Activated CD4-positive, alpha-beta T cell treated with anti-CD3 and anti-CD28 coated beads, Interleukin-2, amount 50 U/mL, for 48 hours (primary cell): ENCODE data around the gene MLIP.
"Not testable (repeated sequence)": the region's sequence is repeated elsewhere in the genome, so short reads cannot be mapped to it uniquely, and the experiment has no call there.

Source experiments
- DNase-seq, 2 experiments: peaks; one replicate each; pipeline ENCODE4 v3.0.0-alpha.2; 2020

MLIP gene

GRCh38 chr6:54234539-54234938, 123.3 kb downstream of the MLIP start:
- DNase-seq, result no peak

- no peak for DNase-seq
Measured at GRCh38 chr6:54236984-54237383, 125.7 kb downstream of the MLIP start.

- no peak for DNase-seq
Measured at GRCh38 chr6:54238396-54238795, 127.2 kb downstream of the MLIP start.

- DNase-seq, result no peak
Measured at GRCh38 chr6:54243699-54244098, 132.5 kb downstream of the MLIP start.

DNA sequence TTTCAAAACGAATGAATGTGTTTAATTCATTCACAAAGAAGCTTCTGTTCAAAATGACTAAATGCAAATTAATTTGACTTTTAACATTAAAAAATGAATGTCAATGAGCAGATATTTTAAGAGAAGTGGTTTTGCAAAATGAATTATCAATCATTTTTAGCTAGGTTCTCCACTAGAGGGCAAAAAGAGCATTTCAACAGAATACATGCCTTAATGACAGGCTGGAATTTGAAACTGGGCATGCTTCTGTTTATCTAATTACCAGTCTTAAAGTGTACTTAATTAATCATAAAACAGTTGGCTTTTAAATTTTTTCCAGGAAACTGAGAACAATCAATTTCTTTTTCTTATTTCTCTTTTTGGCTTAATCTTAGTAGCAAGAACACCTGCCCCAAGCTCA, 133.2 kb downstream of the MLIP start:
- no peak for DNase-seq

- DNase-seq, result no peak
Measured at GRCh38 chr6:54245265-54245664, 134.0 kb downstream of the MLIP start.

- no peak for DNase-seq
Measured at GRCh38 chr6:54248319-54248718, 137.1 kb downstream of the MLIP start.

GRCh38 chr6:54248994-54249393, 137.8 kb downstream of the MLIP start:
- DNase-seq, result no peak

DNA sequence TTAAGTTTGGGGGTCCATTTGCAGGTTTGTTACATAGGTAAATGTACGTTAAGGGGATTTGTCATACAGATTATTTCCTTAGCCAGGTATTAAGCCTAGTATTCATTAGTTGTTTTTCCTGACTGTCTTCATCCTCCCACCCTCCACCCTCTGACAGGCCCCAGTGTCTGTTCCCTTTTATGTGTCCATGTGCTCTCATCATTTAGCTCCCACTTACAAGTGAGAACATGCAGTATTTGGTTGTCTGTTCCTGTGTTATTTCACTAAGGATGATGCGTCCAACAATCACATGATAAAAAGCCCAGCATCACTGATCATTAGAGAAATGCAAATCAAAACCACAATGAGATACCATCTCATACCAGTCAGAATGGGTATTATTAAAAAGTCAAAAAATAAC, 138.6 kb downstream of the MLIP start:
- not testable (repeated sequence) for DNase-seq

DNA sequence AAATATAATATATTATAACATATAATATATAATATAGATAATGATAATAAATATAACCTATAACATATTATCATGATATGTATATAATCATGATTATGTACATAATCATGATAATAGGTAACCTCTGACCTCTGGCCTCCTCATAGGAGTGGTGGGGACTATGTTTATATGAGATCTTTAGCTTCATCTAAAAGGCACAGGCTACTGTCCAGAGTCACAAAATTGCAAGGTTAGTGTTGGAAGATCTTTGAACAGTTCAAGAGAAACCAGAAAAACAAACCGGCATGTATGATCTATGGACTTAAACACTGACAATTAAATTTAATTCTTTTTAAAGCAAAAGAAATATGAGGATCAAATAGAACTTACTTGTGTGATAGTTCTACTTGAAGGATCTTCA, 141.3 kb downstream of the MLIP start:
- no peak for DNase-seq

GRCh38 chr6:54252916-54253315, 141.7 kb downstream of the MLIP start:
- DNase-seq, result no peak

- DNase-seq, result no peak
Measured at GRCh38 chr6:54254886-54255285, 143.6 kb downstream of the MLIP start.

DNA sequence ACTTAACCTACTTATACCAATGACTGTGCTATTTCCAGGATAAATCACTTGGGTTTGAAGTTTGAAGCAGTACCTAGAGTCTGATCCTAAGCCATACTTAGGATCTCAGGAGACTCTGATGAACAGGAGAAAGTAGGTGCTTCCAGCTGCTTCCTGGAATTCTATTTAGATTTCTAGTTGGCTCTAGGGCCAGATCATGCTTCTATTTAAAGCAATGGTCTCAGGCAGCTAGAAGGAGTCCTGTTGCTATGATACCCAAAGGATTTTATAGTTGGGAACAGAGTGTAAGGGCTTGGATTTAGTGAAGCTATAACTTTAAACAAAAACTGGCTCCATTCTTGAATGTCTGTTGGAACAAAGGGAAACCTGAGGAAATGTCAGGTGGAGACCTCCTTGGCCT, 144.6 kb downstream of the MLIP start:
- no peak for DNase-seq

DNA sequence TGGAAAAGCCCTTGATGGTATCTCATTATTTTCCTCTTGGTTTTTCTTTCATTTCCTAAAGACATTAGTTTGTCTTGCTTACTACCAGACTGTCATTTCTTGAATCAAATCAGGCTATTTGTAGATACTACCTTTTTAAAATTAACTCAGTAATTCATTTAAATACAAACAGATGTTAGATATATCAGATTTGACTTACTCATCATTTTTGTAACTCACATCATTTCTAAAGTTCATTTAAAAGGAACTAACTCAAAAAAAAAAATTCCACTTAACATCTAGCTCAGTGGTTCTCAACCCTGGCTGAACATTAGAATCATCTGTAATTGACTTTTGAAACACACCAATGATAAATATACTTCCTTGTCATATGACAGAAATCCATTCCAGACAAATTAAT, 148.8 kb downstream of the MLIP start:
- DNase-seq, result no peak

DNA sequence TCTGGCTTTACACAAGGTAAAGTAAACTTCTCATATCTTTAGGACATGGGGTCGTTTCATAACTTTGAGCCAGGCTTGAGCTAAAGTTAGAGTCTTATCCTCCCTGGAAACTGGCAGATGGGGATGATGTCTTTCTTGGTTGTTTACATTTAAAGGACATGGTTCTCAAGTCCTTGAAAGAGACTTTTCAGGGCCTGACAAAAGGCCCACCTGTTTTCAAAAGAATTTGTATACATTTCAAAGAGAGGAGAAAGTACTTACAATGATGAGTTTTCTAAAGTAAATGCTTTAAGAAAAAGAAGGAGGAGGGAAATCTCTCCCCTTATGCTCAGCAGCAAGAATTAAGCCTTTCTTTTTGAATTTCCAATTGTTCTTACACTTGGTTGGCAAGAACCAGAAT, 151.3 kb downstream of the MLIP start:
- no peak for DNase-seq

DNA sequence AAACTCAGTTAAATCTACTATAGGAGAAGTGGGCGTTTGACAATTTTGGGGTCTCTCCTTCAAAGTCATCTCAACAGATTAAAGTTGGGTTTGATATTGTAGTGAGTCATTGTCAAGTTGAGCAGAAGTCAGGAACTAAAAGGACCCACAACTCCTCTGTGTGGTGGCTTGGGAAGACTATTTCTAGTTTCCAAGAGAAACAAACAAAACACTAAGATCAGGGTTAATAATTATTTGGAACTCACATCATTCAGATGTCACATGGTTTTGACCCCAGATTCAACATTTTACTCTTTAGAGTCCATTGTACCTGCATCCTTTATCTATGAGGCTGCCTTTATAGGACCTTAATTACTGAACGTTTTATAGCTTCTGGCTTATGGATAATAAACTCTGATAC, 151.7 kb downstream of the MLIP start:
- no peak for DNase-seq

- no peak for DNase-seq
Measured at GRCh38 chr6:54264581-54265272, 153.5 kb downstream of the MLIP start.

DNA sequence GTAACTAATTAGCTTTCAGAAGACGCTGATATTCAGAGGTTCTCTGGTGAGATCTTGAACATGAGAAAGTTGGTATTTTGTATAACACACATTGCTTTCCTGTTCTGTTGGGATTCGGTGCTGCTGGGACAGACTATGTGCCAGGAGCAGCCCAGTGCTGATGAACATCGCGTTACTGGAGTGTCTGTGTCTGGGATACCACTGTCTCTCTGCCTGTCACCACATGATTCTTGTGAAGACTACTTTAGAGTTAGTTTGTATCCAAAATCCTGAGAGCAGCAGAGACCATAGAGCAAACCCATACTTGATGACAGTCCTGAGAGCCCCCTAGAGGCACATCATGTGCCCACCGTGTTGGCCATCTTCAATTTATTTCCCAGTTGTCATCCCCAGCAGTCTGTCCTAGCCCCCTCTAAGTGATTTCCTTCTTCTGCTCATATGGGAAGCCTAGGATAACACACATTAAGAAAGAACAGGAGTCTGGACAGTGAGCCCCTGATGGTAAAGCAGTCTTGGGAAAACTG, 155.2 kb downstream of the MLIP start:
- DNase-seq, result no peak

- DNase-seq, result no peak
Measured at GRCh38 chr6:54267798-54268197, 156.6 kb downstream of the MLIP start.

DNA sequence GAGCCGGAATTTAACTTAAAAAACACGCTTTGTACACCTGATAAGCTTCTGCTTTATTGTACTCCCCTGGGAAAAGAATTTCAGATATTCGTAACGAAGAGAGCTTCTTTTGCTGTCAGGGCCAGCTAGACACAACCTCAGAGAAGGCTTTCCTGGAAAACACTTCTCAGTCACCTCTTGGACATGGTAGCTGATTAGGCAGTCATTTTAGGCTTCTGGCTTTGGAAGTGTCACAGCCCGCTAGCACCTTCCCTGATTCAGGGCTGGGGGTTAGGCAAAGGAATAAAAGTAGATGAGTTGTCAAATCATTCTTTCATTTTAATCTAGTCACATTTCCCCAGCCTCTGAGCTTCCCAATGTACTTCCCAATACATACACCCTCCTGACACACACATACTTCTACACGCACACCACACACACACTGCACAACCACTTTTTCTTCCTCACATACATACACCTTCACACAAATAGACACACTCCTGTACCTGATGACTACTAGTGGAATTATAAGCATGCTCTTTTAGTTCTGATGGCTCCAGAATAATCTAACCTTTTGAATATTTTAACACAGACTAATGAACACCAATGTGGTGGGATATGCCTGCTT, 162.1 kb downstream of the MLIP start:
- DNase-seq, result no peak

- no peak for DNase-seq
Measured at GRCh38 chr6:54274383-54274782, 163.1 kb downstream of the MLIP start.

GRCh38 chr6:54282186-54282585, 170.9 kb downstream of the MLIP start:
- no peak for DNase-seq

GRCh38 chr6:54284161-54284860, 173.1 kb downstream of the MLIP start:
- no peak for DNase-seq

GRCh38 chr6:54285595-54285994, 174.4 kb downstream of the MLIP start:
- DNase-seq, result no peak
